ENCODE measurements around the gene HSD11B1. TPM values are rescaled to one million over a fixed set of nuclear protein-coding genes. Genes with fewer than 3 reads are reported as not detected.

Gene HSD11B1
- total and polyA plus RNA-seq, 2 of the 4 experiments (the other 2 are of a cell fraction), result 0.41 to 0.72 TPM

DNA sequence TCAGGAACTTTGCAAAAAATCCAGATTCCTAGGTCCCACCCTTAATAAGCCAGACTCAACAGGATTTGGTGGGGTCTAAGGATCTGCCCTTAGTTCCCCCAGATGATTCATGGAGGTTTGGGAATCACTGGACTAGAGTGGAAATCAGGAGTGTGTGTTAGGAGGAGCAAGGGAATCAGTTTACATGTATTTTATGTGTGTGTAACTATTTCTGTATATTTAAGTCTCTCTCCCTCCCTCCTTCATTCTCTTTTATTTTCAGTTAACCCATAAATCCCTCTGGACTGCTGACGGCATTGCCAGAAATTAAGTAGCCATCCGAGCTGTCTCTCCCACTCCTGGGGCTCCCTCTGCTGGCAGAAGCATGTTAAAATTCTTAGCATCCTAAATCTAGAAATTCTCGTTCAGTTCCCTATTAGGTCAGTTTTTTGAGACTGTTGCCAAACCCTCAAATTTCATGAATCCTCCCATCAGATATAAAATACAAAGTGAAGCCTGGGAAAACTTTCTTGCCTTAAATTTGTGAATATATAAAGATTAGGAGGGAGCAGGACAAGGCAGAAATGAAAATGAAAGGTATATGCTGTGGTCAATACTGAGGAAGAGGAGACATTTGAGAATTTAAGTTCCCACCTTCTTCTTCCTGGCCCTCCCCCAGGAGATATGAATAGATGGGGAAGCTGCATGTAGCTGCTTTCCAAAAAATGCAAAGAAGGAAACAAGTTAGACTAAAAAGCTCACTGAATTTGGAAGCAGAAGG lies 11.7 kb upstream of the HSD11B1 start (continued):
- no peak for TF ChIP-seq MXI1 (IDR thresholded peaks at IDR 0.05; ENCODE audit: borderline replicate concordance, low read depth, low read length)

- Histone ChIP-seq H2AK5ac (ENCODE audit: low read depth, low read length) (no peak overlapping the region), H2BK20ac (ENCODE audit: low read depth, low read length) (no peak overlapping the region), H2AK9ac (replicated peaks; ENCODE audit: low read depth, low read length, poor library complexity) (no peak overlapping the region), H3K27ac (ENCODE audit: insufficient read depth, low read length) (no peak overlapping the region), H2BK120ac (ENCODE audit: low read depth, low read length) (no peak overlapping the region), H2AFZ (replicated peaks; ENCODE audit: low read length, poor library complexity) (no peak overlapping the region), H3K9me1 (ENCODE audit: insufficient read depth, low read length) (no peaks in the 10 kb centered on the region), H3K27me3 (ENCODE audit: control insufficient read depth, insufficient read depth, low read length) (peaks cover 3% of the 10 kb centered on the region), H3K4me2 (ENCODE audit: low read depth, low read length) (no peak overlapping the region), H4K8ac (ENCODE audit: low read depth in 2 of 2, low read length in 2 of 2) (no peak overlapping the region), H2BK15ac (ENCODE audit: low read depth, low read length) (no peak overlapping the region), H4K20me1 (ENCODE audit: insufficient read depth, low read length) (no peaks in the 10 kb centered on the region), H2BK5ac (ENCODE audit: low read depth, low read length, poor library complexity, severe bottlenecking) (no peak overlapping the region), H3K79me1 (ENCODE audit: low read depth in 1 of 2, low read length in 2 of 2) (no peaks in the 10 kb centered on the region), H3K4me1 (ENCODE audit: control insufficient read depth, insufficient read depth, low read length) (peaks cover 2% of the 10 kb centered on the region; the same call in 1 of the 2 replicates), H4K91ac (ENCODE audit: insufficient read depth, low read depth, low read length) (no peak overlapping the region), H3K23ac (ENCODE audit: low read depth, low read length) (no peak overlapping the region), H3K36me3 (ENCODE audit: control insufficient read depth, insufficient read depth, low read length) (no peaks in the 10 kb centered on the region), H3K4ac (ENCODE audit: low read depth, low read length) (no peak overlapping the region), H3K18ac (ENCODE audit: low read depth, low read length) (no peak overlapping the region), H3K14ac (replicated peaks; ENCODE audit: low read depth, low read length) (no peak overlapping the region), H3K9ac (ENCODE audit: low read depth, low read length) (no peak overlapping the region), H3K9me3 (ENCODE audit: control insufficient read depth, insufficient read depth, low read length) (no peaks in the 10 kb centered on the region), H3K4me3 (ENCODE audit: insufficient read depth, low read depth, low read length) (no peak overlapping the region), H4K5ac (ENCODE audit: low read depth, low read length) (no peak overlapping the region), H3K56ac (ENCODE audit: extremely low read depth, insufficient read depth, low read length) (no peak overlapping the region)
- dilution Hi-C loops (cut with HindIII; ENCODE audit: low sequenced_read_pairs, unreplicated experiment), result no loop called here
- ATAC-seq (ENCODE audit: low read depth) (no peak), DNase-seq (no peak)
- ChIA-PET POLR2A (ENCODE audit: unreplicated experiment) (no interaction called here), CTCF (no interaction called here)
- intact Hi-C loops (cut with micrococcal nuclease), result no loop called here
- no TSS peak for BruUV-seq (replicated peaks)
- in situ Hi-C loops (cut with MboI; ENCODE audit: low sequenced_read_pairs), result loop anchor here (5.0 kb wide), 1 partner anchor 119 kb away; no protein-coding TSS in a partner anchor
- TF ChIP-seq POLR2A (IDR thresholded peaks at IDR 0.05; ENCODE audit: low read depth, low read length) (no peak), SMC3 (IDR thresholded peaks at IDR 0.05; ENCODE audit: low read depth, low read length) (no peak), NFE2L2 (IDR thresholded peaks at IDR 0.05; ENCODE audit: low read depth, low read length) (no peak), MAFK (IDR thresholded peaks at IDR 0.05; ENCODE audit: low read depth, low read length) (no peak), MAZ (IDR thresholded peaks at IDR 0.05; ENCODE audit: borderline replicate concordance, low read depth, low read length) (no peak), RCOR1 (IDR thresholded peaks at IDR 0.05; ENCODE audit: insufficient replicate concordance, low read length) (no peak), FOS (IDR thresholded peaks at IDR 0.05; ENCODE audit: low read depth, low read length) (no peak), BHLHE40 (IDR thresholded peaks at IDR 0.05; ENCODE audit: low read depth, low read length) (no peak), CHD1 (IDR thresholded peaks at IDR 0.05; ENCODE audit: low read depth, low read length) (no peak), CTCF (conservative IDR thresholded peaks at IDR 0.05; ENCODE audit: low read depth, low read length) (no peak), RAD21 (IDR thresholded peaks at IDR 0.05; ENCODE audit: low read length) (no peak), CEBPB (IDR thresholded peaks at IDR 0.05; ENCODE audit: low read depth, low read length) (no peak), RFX5 (IDR thresholded peaks at IDR 0.05; ENCODE audit: low read depth, low read length) (no peak)
- TF ChIP-seq, protein P1, sequence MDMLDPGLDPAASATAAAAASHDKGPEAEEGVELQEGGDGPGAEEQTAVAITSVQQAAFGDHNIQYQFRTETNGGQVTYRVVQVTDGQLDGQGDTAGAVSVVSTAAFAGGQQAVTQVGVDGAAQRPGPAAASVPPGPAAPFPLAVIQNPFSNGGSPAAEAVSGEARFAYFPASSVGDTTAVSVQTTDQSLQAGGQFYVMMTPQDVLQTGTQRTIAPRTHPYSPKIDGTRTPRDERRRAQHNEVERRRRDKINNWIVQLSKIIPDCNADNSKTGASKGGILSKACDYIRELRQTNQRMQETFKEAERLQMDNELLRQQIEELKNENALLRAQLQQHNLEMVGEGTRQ (IDR thresholded peaks at IDR 0.05; ENCODE audit: low read depth, low read length), result no peak
These were observed 8.0 kb upstream of the HSD11B1 start for GRCh38 chr1:209696673-209697072.

Data from IMR-90 (cell line).